Brain pericyte (primary cell): ENCODE results near the gene PAK4.

Experiments
- DNase-seq: peaks from one replicate; pipeline ENCODE4 v3.0.0-alpha.2; 2012; ENCODE audit warnings: low read depth, low spot score

PAK4 gene

DNA sequence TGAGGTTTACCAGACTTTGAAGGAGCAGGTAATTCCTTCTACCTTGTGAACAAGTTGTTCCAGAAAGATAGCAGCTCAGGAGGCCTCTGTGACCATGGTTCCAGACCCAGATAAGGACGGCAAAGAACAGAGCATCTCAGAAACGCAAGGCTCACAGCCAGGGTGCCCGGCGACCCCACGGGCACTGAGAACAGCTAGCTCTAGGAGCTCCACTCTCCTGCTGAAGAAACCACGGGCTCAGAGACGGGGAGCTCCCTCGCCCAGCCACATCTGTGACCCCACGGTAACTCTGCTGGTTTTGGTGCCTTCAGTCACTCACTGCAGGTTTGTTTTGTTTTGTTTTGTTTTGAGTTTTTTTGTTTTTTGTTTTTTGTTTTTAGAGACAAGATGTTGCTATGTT is 55.2 kb downstream of the PAK4 start:
- DNase-seq = no peak

DNA sequence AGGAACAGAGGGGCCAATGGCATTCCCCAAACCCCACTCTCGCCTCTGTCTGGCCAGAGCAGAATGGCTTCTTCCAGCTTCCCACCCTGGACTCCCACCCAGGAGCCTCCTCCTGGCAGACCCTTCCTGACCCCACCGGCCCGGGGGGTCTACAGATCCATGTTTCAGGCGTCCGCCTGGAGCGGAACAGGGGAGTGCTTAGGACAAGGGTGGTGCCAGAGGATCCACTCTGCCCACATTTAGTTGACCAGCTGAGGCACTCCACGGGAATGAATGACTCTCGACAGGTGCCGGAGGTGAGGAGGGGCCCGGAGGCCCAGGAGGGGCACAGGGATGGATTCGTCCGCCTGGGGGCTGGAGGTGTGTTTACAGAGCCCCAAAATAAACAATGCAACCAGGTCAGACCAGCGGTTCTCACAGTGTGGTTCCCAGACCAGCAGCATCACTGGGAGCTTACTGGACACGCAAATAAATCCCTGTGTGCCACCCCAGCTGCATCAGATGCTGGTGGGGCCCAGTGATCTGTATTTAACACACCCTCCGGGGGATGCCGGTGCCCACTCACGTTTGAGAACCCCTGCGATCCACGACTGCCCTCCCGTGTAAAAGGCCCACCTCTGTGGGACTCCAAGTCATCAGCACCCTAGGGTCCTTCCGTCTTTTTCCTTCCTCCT is 56.1 kb downstream of the PAK4 start:
- DNase-seq = no peak

DNA sequence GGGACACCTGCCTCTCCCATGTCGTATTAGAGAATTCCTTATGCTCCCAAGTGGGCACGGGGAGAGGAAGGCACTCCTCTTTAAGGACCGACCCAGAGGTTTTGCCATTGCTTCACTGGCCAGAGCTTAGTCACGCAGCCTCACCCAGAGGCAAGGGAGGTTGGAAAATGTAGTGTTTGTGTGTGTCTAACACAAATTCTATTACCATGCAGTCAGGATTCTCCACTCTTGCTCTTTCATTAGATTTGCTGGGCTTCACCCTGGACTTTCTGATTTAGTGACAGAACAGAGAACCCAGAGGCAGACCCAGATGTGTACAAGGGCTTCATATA is 56.6 kb downstream of the PAK4 start:
- no peak for DNase-seq

DNA sequence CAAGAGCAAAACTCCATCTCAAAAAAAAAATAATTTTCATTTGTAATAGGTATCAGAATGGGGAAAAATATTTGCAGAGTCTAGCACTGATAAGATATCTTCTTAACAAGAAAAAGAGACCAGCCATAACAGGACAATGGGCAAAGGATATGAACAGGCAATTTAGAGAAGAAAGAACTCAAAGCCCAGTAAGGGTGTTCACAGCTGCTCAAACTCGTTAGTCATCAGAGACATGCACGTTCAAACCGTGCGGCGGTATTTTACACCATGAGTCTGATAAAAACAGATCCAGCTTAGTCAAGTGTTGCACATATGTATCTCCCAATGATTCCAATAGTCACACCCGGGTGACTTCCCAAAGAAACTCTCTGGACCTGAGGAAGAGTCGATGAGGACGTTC is 57.5 kb downstream of the PAK4 start:
- no peak for DNase-seq

DNA sequence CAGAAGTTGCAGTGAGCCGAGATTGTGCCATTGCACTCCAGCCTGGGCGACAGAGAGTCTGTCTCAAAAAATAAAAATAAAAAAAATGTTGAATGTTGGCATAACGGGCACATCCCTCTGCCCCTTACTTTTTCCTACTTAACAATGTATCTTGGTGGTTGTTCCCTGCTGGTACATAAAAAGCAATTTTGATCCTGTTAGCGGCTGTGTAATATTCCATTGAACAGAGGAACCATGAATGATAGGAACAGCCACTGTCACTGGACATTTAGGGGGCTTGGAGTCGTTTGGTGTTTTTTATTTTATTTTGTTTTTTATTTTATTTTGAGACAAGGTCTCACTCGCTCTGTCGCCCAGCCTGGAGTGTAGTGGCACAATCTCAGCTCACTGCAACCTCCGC is 60.8 kb downstream of the PAK4 start:
- DNase-seq = no peak

DNA sequence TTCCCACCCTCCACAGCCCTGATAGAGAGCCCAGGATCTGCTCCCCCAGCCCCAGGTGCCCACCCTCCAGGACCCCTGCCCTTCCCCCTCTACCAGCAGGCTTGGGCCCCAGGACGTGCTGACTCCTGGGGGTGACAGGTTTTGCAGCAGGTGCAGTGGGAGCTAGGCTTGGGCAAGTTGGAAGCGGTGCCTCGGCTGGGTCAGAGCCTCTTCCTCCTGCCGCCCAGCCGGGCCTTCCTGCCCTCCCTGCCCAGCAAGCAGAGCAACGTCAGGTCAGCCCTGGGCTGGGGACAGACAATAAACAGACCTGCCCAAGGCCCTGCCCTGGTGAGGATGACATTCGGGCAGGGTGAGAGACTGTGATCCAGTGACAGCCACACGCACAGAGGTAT is 62.0 kb downstream of the PAK4 start:
- no peak for DNase-seq

DNA sequence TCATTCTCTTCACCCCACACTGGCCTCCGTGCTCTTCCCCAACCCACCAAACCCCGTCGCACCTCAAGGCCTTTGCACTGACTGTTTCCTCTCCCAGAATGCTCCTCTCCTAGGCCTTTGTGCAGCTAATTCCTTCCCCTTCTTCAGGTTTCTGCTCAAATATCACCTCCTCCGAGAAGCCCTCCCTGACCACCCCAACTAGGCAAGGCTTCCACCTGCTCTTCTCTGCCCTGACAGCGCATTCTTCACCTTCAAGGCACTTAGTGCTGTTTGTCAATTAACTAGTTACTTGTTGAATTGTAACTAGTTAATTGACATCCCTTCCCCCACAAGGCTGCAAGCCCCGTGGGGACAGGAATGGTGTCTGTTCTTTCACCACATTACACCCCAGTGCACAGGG is 63.4 kb downstream of the PAK4 start:
- DNase-seq = no peak

DNA sequence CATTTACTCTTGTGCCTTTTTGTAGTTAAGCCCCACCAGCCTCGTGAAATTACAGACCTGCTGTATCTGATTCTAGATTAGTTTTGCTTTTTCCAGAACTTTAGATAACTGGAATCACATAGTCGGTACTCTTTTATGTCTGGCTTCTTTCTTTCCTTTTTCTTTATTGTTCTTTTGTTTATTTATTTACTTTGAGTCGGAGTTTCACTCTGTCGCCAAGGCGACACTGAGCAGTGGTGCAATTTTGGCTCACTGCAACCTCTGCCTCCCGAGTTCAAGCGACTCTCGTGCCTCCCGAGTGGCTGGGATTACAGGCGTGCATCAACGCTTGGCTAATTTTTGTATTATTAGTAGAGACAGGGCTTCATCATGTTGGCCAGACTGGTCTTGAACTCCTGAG is 65.2 kb downstream of the PAK4 start:
- no peak for DNase-seq

DNA sequence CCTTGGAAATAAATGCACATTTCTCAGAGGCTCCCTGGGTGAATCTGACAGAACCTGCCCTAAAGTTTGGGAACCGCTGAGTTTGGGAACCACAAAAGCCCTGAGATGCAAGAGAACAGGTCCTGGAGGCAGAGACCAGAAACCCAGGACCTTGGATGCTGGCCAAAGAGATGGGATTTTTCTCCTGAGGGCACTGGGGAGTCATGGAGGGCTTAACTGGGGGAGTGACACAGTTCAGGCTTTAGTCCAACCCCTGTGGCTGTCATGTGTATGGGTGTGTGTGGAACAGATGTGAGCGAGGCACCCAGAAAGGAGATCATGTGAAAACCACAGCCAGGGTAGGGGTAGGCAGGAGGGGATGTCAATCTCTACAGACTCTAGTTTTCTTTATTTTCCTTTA is 67.3 kb downstream of the PAK4 start:
- DNase-seq = no peak

DNA sequence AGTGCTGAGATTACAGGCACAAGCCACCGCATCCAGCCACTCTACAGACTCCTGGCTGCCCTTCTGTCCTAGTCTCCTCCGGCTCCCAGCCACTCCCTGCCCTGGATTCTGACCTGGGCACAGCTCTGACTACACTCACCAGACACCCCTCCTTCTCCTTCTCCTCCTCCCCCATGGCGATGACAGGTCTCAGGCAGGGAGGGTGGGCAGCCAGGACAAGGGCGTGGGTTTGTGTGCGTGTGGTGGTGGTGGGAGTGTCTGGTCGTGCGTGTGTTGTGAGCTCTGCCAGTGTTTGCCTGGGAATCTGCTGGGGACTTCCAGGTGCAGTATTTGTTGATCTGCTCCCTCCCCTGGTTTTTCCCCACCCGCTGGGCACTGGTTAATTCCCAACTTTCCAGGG is 68.2 kb downstream of the PAK4 start:
- no peak for DNase-seq

DNA sequence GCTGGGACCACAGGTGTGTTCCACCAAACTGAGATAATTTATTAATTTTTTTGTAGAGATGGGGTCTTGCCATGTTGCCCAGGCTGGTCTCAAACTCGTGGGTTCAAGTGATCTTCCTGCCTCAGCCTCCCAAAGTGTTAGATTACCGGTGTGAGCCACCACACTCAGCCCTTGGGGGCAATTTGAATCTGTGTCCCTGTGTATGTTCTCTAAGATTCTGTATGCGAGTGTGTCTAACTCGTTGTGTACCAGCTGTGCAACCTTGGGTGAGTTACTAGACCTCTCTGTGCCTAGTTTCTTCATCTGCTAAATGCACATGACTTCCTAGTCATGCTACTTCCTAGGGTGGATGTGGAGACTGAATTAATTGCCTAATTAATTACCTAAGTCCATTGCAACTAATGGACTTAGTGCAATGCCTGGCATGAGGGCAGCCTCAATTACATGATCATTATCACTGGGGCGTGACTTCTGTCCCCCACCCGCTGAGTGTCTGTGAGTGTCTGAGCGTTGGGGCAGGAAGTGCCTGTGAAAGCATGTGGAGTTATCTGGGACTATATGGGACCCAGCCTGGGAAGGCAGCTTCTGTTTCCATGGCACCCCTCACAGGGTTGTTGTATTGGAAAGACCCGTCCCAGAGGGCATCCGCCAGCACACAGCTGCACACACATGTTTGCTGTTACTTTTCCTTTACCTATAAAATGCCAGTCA is 69.4 kb downstream of the PAK4 start:
- no peak for DNase-seq

DNA sequence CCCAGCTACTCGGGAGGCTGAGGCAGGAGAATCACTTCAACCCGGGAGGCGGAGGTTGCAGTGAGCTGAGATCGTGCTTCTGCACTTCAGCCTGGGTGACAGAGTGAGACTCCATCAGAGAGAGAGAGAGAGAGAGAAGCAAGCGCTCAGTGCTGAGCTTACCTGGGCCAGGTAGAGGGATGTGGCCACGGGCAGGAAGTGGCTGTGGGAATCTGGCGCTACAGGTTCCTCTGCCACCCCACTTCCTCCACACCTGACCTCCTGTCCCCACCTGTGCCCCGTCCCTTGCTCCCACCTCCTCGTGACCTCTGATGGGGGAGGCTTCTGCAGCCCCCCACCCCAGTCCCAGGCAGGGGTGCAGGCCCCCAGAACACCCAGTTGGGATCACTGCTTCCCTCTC is 70.2 kb downstream of the PAK4 start:
- no peak for DNase-seq

DNA sequence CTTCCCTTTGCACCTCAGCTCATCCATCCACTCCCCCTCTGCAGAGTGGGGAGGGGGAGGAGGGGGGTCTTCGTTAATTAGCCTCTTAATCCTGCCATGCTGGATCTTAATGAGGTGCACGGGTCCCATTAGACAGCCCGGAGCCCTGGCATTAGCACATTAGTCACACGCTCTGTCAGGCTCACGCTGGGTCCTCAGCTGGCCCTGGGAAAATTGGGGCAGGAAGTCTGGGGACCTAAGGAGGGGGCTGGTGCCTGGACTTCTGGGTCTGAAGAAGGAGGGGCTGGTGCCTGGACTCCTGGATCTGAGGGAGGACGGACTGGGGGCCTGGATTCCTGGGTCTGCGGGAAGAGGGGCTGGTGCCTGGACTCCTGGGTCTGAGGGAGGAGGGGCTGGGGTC is 70.7 kb downstream of the PAK4 start:
- no peak for DNase-seq

DNA sequence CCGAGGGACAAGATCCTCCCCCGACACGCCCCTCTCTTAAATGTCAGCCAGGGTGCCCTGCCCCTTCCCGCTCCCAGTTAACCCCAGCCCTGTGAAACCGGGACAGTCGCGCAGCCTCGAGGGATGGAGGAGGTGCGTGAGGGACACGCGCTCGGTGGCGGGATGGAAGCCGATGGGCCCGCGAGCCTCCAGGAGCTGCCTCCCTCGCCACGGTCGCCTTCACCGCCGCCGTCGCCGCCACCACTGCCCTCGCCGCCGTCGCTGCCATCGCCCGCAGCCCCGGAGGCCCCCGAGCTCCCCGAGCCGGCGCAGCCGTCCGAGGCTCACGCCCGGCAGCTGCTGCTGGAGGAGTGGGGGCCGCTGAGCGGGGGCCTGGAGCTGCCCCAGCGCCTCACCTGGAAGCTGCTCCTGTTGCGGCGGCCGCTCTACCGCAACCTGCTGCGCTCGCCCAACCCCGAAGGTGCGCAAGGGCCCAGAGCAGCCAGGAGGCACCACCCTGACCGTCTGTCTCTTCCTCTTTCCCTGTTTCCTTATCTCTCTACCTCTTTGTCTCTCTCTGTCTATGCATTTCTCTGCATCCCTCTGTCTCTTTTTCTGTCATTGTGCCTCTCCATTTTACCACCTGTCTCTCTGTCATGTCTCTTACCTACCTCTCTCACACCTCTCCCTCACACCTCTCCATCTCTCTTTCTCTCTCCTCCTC is 71.4 kb downstream of the PAK4 start, which contains the start of gene NCCRP1:
Gene NCCRP1, plus strand, starts transcription at position 105 of the 703 bp plus-strand sequence. Its CDS starts 19 bp downstream, at position 124.
- no peak for DNase-seq

DNA sequence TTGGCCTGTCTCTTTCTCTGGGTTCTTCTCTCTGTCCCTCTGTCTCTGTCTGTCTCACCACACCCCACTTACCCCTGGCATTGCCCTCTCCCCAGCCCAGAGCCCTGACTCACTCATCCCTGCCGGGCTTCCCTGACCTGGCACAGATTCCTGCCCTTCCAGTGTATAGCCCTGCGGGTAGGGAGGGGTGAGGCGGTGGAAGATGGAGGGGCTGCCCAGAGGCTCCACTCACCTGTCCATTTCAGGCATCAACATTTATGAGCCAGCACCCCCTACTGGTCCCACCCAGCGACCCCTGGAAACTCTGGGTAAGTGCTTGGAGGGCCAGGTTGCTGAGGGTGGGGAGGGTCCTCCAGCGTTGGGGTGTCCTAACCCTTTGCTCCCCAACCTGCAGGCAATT is 72.2 kb downstream of the PAK4 start:
- no peak for DNase-seq

DNA sequence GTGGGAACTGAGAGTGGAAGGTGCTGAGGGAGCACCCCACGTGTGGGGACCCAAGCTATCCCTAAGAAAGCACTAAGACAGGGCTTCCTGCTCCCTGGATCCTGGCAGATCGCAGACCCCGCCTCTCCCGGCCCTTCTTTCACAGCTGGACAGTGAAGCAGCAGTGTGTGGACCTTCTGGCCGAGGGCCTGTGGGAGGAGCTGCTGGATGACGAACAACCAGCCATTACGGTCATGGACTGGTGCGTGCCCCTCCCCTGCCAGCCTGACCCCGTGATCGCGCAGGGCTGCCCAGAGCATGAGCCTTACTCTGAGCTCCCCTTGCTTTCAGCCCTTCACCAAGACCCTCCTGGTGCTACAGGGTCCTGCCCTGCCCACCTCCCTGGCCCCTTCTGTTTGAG is 73.4 kb downstream of the PAK4 start:
- DNase-seq = no peak

DNA sequence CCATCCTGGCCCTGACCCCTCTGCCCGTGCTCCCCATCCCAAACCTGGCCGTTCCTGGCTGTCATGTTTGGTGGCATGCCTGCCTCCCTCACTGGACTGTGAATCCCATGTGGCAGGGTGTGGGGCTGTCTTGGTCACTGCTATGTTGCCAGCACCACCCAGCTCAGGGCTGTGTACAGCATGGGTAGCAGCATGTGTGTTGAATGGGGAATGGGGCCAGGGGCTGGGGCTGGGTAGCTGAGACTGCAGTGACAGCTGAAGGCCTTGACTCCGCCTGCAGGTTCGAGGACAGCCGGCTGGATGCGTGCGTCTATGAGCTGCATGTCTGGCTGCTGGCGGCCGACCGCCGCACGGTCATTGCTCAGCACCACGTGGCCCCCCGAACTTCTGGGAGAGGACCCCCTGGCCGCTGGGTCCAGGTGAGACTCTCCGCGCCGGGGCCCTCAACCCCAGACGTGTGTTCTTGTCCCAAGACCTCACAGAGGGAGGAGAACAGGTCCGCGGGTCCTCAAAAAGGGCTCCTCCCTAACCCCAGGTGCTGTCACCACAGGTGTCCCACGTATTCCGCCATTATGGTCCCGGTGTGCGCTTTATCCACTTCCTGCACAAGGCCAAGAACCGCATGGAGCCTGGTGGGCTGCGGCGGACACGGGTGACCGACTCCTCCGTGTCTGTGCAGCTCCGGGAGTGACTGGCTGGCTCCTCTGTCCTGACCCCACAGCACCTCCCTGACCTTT is 74.6 kb downstream of the PAK4 start:
- no peak for DNase-seq

DNA sequence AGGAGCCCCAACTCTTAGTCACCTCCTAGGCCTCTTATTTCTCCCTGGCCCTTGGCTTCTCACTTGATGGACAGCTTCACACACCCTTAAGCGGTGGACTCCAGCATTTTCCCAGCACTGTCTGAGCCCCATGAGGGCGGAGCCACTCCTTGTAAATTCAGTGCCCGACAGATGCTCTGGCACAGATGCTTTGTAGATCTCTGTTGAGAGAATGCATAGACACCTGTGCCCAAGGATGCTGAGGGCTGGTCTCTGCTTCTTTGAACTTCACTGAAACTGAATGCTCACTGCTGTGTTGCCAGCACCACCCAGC is 75.2 kb downstream of the PAK4 start:
- DNase-seq = no peak

DNA sequence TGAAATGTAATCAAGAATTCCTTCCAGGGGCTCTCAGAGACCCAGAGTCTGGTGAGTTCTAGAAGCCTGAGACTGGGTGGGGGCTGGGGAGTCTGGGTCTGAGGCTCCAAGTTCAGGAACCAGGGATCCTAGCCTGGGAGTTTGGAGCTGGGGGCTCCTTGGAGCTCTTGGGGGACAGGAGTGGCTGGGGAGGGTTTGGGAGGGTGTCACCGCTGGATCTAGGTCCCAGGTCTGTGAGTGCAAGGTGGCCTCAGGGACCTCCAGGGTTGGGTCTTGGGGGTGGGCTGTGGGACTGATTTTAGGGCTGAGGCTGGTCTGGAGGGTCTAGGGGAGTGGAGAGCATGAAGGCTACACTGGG is 77.4 kb downstream of the PAK4 start:
- DNase-seq = no peak

DNA sequence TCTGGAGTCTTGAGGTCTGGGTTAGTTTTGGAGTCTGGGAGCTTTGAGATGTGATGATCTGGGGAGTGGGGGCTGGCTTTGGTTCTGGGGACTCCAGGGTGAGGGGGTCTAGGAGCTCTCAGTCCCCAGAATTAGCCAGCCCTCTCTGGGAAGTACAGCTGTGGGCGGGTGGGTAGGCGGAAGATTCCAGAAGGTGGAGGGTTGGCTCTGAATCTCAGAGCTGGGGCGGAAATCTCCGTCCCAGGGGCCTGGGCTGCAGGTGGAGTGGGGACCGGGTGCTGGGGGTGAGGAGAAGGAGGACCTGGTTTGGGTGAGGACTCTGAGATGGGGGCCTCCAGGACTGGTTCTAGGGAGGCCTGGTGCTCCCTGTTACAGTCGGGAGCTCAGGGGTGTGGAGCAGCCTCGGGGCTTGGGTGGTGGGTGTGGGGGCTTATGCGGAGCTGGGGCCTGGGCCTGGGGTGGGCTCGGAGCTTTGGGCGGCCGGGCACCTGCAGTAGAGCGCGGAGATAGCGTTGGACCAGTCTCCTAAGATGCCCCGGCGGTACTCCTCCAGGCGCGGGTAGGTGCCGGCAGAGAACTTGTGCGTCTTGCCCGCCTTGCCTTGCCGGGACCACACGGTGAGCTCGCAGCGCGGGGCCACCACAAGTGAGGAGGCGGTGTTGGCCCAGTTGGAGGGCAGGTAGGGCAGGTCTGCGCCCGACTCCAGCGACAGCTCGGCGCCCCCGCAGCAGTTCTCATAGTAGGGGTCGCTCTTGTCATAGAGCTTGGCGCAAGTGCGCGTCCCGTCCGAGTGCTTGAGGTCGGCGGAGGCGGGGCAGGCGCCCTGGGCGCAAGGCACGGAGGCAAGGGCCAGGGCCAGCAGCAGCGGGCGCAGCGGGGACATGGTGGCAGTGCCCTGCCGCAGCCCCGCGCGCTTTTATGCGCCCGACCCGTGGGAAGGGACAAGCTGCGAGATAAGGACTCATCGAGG is 78.1 kb downstream of the PAK4 start, which contains the start of gene SYCN:
Gene SYCN, minus strand, starts transcription at position 892 of the 970 bp plus-strand sequence. Its CDS starts 9 bp downstream, at position 883.
- DNase-seq = no peak

DNA sequence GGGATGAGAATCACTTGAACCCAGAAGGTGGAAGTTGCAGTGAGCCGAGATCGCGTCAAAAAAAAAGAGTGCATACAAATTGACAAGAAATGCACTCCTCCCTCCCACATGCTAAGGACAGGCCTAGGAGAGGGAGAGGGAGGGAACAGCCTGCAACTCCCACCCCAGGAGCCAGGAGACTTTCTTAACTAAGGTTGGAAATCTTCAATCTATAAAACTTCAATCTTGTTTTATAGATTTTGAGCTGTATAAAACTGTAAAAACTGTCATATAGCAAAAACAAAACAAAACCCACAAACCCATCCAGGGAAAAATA is 79.8 kb downstream of the PAK4 start:
- no peak for DNase-seq

DNA sequence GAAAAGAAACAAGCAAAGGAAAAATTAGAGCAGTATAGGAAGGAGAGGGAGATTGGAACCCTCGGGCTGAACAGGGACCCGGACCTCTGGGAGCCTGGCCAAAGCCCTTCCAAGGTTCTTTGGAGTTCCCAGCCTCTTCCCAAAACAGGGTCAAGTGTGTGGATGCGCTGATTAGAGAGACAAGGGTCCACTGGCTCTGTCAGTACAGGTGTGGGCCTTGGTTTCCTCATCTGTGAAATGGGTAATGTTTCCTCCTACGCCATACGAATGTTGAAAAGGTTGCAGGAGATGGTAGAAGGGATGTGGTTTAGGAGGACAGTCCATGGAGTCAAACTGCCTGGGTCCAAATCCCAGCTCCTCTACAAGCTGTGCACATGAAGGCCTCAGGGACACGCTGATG is 80.5 kb downstream of the PAK4 start:
- no peak for DNase-seq
